GM19023 (cell line): ENCODE results near the gene FZD1.

Experiments
- ATAC-seq: cut with Tn5 transposase; IDR thresholded peaks from one replicate; pipeline ENCODE4 v1.9.1; 2021; ENCODE audit warnings: mild to moderate bottlenecking, moderate library complexity; ENCODE audit not compliant: unreplicated experiment

Gene FZD1

GRCh38 chr7:91264046-91264923 lies at the start of gene FZD1:
Gene FZD1 (plus strand): TSS chr7:91264433. CDS start chr7:91264881, 448 bp downstream.
- peak; percentile 90 for ATAC-seq

- ATAC-seq = no peak
Measured at GRCh38 chr7:91226411-91226810, 37.8 kb upstream of the FZD1 start.

- ATAC-seq = no peak
Measured at GRCh38 chr7:91228327-91228726, 35.9 kb upstream of the FZD1 start.

GRCh38 chr7:91228927-91229558 lies 35.2 kb upstream of the FZD1 start:
- ATAC-seq = no peak

- ATAC-seq = no peak
Measured at GRCh38 chr7:91230100-91230499, 34.1 kb upstream of the FZD1 start.

- no peak for ATAC-seq
Measured at GRCh38 chr7:91230503-91230902, 33.7 kb upstream of the FZD1 start.

GRCh38 chr7:91233212-91233611 lies 31.0 kb upstream of the FZD1 start:
- ATAC-seq = no peak

- ATAC-seq = no peak
Measured at GRCh38 chr7:91235211-91235832, 28.9 kb upstream of the FZD1 start.

GRCh38 chr7:91239171-91239604 lies 25.0 kb upstream of the FZD1 start:
- no peak for ATAC-seq

- no peak for ATAC-seq
Measured at GRCh38 chr7:91239772-91240171, 24.5 kb upstream of the FZD1 start.

GRCh38 chr7:91240376-91240941 lies 23.8 kb upstream of the FZD1 start:
- no peak for ATAC-seq

- ATAC-seq = no peak
Measured at GRCh38 chr7:91242097-91242844, 22.0 kb upstream of the FZD1 start.

GRCh38 chr7:91243591-91244301 lies 20.5 kb upstream of the FZD1 start:
- ATAC-seq = no peak

- no peak for ATAC-seq
Measured at GRCh38 chr7:91247500-91247899, 16.7 kb upstream of the FZD1 start.

GRCh38 chr7:91248996-91249395 lies 15.2 kb upstream of the FZD1 start:
- ATAC-seq = no peak

- ATAC-seq = no peak
Measured at GRCh38 chr7:91249506-91250233, 14.6 kb upstream of the FZD1 start.

- ATAC-seq = no peak
Measured at GRCh38 chr7:91250706-91251105, 13.5 kb upstream of the FZD1 start.

GRCh38 chr7:91251877-91252276 lies 12.4 kb upstream of the FZD1 start:
- no peak for ATAC-seq

- ATAC-seq = no peak
Measured at GRCh38 chr7:91263384-91264045, 718 bp upstream of the FZD1 start.
